B cell (primary cell): ENCODE data around the gene CPD. TPM values are rescaled to one million over a fixed set of nuclear protein-coding genes. Genes with fewer than 3 reads are reported as not detected.

Experiments
- ATAC-seq: fragments of 200-7000 bp; cut with Tn5 transposase; one replicate; pipeline ENCODE4 v1.10.0; 2021; ENCODE audit warnings: low read depth, mild to moderate bottlenecking, moderate number of reproducible peaks, moderate library complexity
- CTCF ChIA-PET: fragments of 350-600 bp; sonication (Branson Sonifier 250); formaldehyde crosslinking; loops from one replicate; lab custom pipeline; 2021; ENCODE audit warnings: antibody characterized with exemption, inconsistent platforms; lab: Charles Lee
- POLR2A ChIA-PET: fragments of 350-600 bp; sonication (Branson Sonifier 250); formaldehyde crosslinking; loops from one replicate; lab custom pipeline; 2021; ENCODE audit warnings: antibody characterized with exemption; lab: Charles Lee
- DNase-seq: peaks from one replicate; pipeline ENCODE4 v3.0.0; 2013
- H2AFZ ChIP-seq: 2 replicates; pipeline ENCODE4 v1.6.1; 2012; ENCODE audit warnings: mild to moderate bottlenecking, low read depth, low read length; ENCODE audit not compliant: insufficient read depth, poor library complexity, severe bottlenecking
- H3K27ac ChIP-seq, 2 donors: 1 replicate in 1 of 2; 2 replicates in 1 of 2; pipeline ENCODE4 v1.5.1; 2012 to 2013; ENCODE audit warnings: low read length in 2 of 2, mild to moderate bottlenecking in 2 of 2, moderate library complexity in 1 of 2
- H3K27me3 ChIP-seq, 4 experiments: fragments of 200-600 bp in 1 of 4; sonication (generic) in 1 of 4; replicated peaks in 1 of 4; 1 replicate in 2 of 4; 2 replicates in 2 of 4; pipeline versions ENCODE4 v1.6.1 to v1.7.0; 2013 to 2016; ENCODE audit warnings: low read length in 3 of 4, mild to moderate bottlenecking in 2 of 4, mixed read lengths in 1 of 4, moderate library complexity in 1 of 4; ENCODE audit not compliant: insufficient read depth in 4 of 4, control insufficient read depth in 3 of 4; ENCODE audit errors: control extremely low read depth in 1 of 4
- H3K36me3 ChIP-seq, 2 experiments: replicated peaks in 1 of 2; 1 replicate in 1 of 2; 2 replicates in 1 of 2; pipeline versions ENCODE4 v1.6.1 to v1.7.1; 2013; ENCODE audit warnings: low read length in 1 of 2; ENCODE audit not compliant: insufficient read depth in 2 of 2, control insufficient read depth in 1 of 2; ENCODE audit errors: control extremely low read depth in 1 of 2, extremely low read depth in 1 of 2
- H3K4me1 ChIP-seq, 2 donors: fragments of 200-600 bp in 1 of 2; sonication (generic) in 1 of 2; 1 replicate in 1 of 2; 2 replicates in 1 of 2; pipeline versions ENCODE4 v1.5.1 to v1.6.1; 2013 to 2017; ENCODE audit warnings: low read length in 2 of 2; ENCODE audit not compliant: control insufficient read depth in 2 of 2, insufficient read depth in 2 of 2
- H3K4me2 ChIP-seq: replicated peaks from 2 replicates; pipeline ENCODE3; 2012; ENCODE audit warnings: mild to moderate bottlenecking, low read depth, low read length; ENCODE audit not compliant: poor library complexity, severe bottlenecking
- H3K4me3 ChIP-seq, 5 experiments: fragments of 200-600 bp in 1 of 5; sonication (generic) in 1 of 5; 1 replicate in 3 of 5; 2 replicates in 2 of 5; pipeline versions ENCODE4 v1.5.1 to v1.7.0; 2011 to 2016; ENCODE audit warnings: low read length in 4 of 5, mild to moderate bottlenecking in 4 of 5, low read depth in 2 of 5, control low read depth in 1 of 5, moderate library complexity in 1 of 5; ENCODE audit not compliant: insufficient read depth in 1 of 5; ENCODE audit errors: control extremely low read depth in 1 of 5, extremely low read depth in 1 of 5
- H3K79me2 ChIP-seq: fragments of 200-600 bp; sonication (generic); one replicate; pipeline ENCODE4 v1.6.0; 2016; ENCODE audit warnings: low read length; ENCODE audit not compliant: control insufficient read depth, insufficient read depth
- H3K9ac ChIP-seq: fragments of 200-600 bp; sonication (generic); 2 replicates; pipeline ENCODE4 v1.6.1; 2017; ENCODE audit warnings: mild to moderate bottlenecking, low read length, moderate library complexity
- H3K9me3 ChIP-seq, 3 donors: one replicate each; pipeline versions ENCODE4 v1.6.1 to v1.7.1; 2013; ENCODE audit warnings: low read length in 2 of 3; ENCODE audit not compliant: control insufficient read depth in 2 of 3, insufficient read depth in 1 of 3; ENCODE audit errors: control extremely low read depth in 1 of 3
- H4K20me1 ChIP-seq: 2 replicates; pipeline ENCODE4 v1.6.0; 2012; ENCODE audit warnings: mild to moderate bottlenecking, low read length; ENCODE audit not compliant: insufficient read depth, control insufficient read depth, poor library complexity, severe bottlenecking
- H3K27ac Mint-ChIP-seq: one replicate; pipeline ENCODE4 v1.8.0; 2021; ENCODE audit warnings: mixed read lengths
- H3K27me3 Mint-ChIP-seq: one replicate; pipeline ENCODE4 v1.8.0; 2021; ENCODE audit warnings: mixed read lengths
- H3K4me1 Mint-ChIP-seq: one replicate; pipeline ENCODE4 v1.8.0; 2021; ENCODE audit warnings: mixed read lengths
- H3K4me3 Mint-ChIP-seq: one replicate; pipeline ENCODE4 v1.8.0; 2021; ENCODE audit warnings: mixed read lengths
- H3K9me3 Mint-ChIP-seq: one replicate; pipeline ENCODE4 v1.8.0; 2022; ENCODE audit warnings: mixed read lengths; ENCODE audit not compliant: insufficient read depth
- CTCF ChIP-seq: fragments of 200-600 bp; IDR thresholded peaks from one replicate; pipeline ENCODE4 v1.8.0; 2022; ENCODE audit warnings: antibody characterized with exemption, mild to moderate bottlenecking
- EZH2 ChIP-seq: IDR thresholded peaks from 2 replicates; pipeline ENCODE4 v1.6.1; 2012; ENCODE audit warnings: borderline replicate concordance, low read depth, mild to moderate bottlenecking, moderate library complexity, low read length; ENCODE audit not compliant: insufficient read depth, poor library complexity, severe bottlenecking
- WGBS: methylation state at CpG from one replicate; pipeline ENCODE4 v1.1.5; 2013; ENCODE audit warnings: missing lambda C conversion rate; ENCODE audit not compliant: insufficient coverage; 5-methylcytosine and 5-hydroxymethylcytosine counted together
- intact Hi-C: fragments of 100-400 bp; cut with micrococcal nuclease; formaldehyde crosslinking; loops from one replicate; pipeline ENCODE4 v1.10.0; 2022
- polyA plus RNA-seq: library from polyadenylated mRNA; depleted of rRNA; stranded (reverse); fragments of >200 nt; gene quantifications from 2 replicates; pipeline ENCODE4 v1.2.3, GENCODE V29; 2012
- total RNA-seq, 2 donors: library from RNA; stranded (reverse); fragments of 120-200 nt in 1 of 2; gene quantifications; 1 replicate in 1 of 2; 2 replicates in 1 of 2; pipeline versions ENCODE4 v1.2.3 to v1.2.4, GENCODE V29; 2013 to 2022

Gene CPD
- total and polyA plus RNA-seq, 2 donors (not counting 1 experiment from before 2014, with no cell fraction given) = 1.5 to 15.6 TPM

GRCh38 chr17:30333503-30334360, 45.0 kb upstream of the CPD start, which contains the start of gene TMIGD1:
Gene TMIGD1 (minus strand): TSS chr17:30334057. CDS start chr17:30332133, 1,924 bp downstream.
- DNase-seq (no peak), ATAC-seq (no peak)
- ChIA-PET POLR2A (interaction anchor here (0.5 kb wide), 1 partner anchor 794 kb away, joined by 4 read pairs; no protein-coding TSS in a partner anchor), CTCF (interaction anchor here (1.3 to 9.6 kb wide), 3 partner anchors 208 to 238 kb away, joined by 3 to 218 read pairs (median 54); no protein-coding TSS in a partner anchor)
- H3K27me3 ChIP-seq = no peaks in the 10 kb centered on the region
- no peak within 1 kb of the TSS for H3K4me3 ChIP-seq
- Mint-ChIP-seq H3K27me3 (peaks cover 3% of the 10 kb centered on the region), H3K4me1 (peaks cover 8% of the 10 kb centered on the region), H3K9me3 (no peaks in the 10 kb centered on the region), H3K27ac (no peak within 1 kb of the TSS), H3K4me3 (no peak within 1 kb of the TSS)
- no peaks in the 10 kb centered on the region for H3K36me3 ChIP-seq
- H3K79me2 ChIP-seq = no peaks in the 10 kb centered on the region
- H2AFZ ChIP-seq = no peak within 1 kb of the TSS
- intact Hi-C loops = no loop called here
- H3K9ac ChIP-seq = no peak within 1 kb of the TSS
- peaks cover 2 to 5% of the 10 kb centered on the region in 2 donors for H3K4me1 ChIP-seq
- H4K20me1 ChIP-seq = no peaks in the 10 kb centered on the region
- H3K27ac ChIP-seq = no peak within 1 kb of the TSS
- WGBS = 90% methylated on average over 2 of the region's 9 CpGs
- no peaks in the 10 kb centered on the region for H3K9me3 ChIP-seq
- TF ChIP-seq EZH2 = no peak
- TF ChIP-seq CTCF = no peak
- H3K4me2 ChIP-seq = no peak within 1 kb of the TSS

- no peak for TF ChIP-seq EZH2
- H3K4me2 ChIP-seq = no peak overlapping the region
- intact Hi-C loops = no loop called here
- H3K9me3 ChIP-seq = no peaks in the 10 kb centered on the region
- no peak for DNase-seq
- H3K36me3 ChIP-seq = no peaks in the 10 kb centered on the region
- H3K27ac Mint-ChIP-seq = no peak overlapping the region
- H3K4me3 Mint-ChIP-seq = no peak overlapping the region
- peaks cover 2 to 5% of the 10 kb centered on the region in 2 donors for H3K4me1 ChIP-seq
- no peak overlapping the region for H3K27ac ChIP-seq
- ATAC-seq = no peak
- no peak overlapping the region for H3K4me3 ChIP-seq
- no peaks in the 10 kb centered on the region for H3K27me3 ChIP-seq
- CTCF ChIA-PET = interaction anchor here (0.8 to 9.6 kb wide), 7 partner anchors 11 to 239 kb away, joined by 3 to 218 read pairs (median 3); no protein-coding TSS in a partner anchor
- POLR2A ChIA-PET = no interaction called here
- H3K27me3 Mint-ChIP-seq = peaks cover 3% of the 10 kb centered on the region
- H4K20me1 ChIP-seq = no peaks in the 10 kb centered on the region
- H3K9me3 Mint-ChIP-seq = no peaks in the 10 kb centered on the region
- H2AFZ ChIP-seq = no peak overlapping the region
- H3K9ac ChIP-seq = no peak overlapping the region
- H3K4me1 Mint-ChIP-seq = peaks cover 8% of the 10 kb centered on the region
- H3K79me2 ChIP-seq = no peaks in the 10 kb centered on the region
- WGBS = 100% methylated on average over 1 of the region's 4 CpGs
Measured at GRCh38 chr17:30334421-30334820, 44.3 kb upstream of the CPD start.
